Measurements from ENCODE around the gene HCN4.
A peak's percentile ranks its signal among the peaks of the same experiment; 100 is the strongest.

Gene HCN4

GRCh38 chr15:73287019-73287418 lies 81.7 kb downstream of the HCN4 start:
- DNase-seq, result no peak

GRCh38 chr15:73286311-73286710 lies 82.4 kb downstream of the HCN4 start:
- DNase-seq, result no peak

- no peak for DNase-seq
Measured at GRCh38 chr15:73284090-73284716, 84.6 kb downstream of the HCN4 start.

- no peak for DNase-seq
Measured at GRCh38 chr15:73283366-73283962, 85.3 kb downstream of the HCN4 start.

- DNase-seq, result no peak
Measured at GRCh38 chr15:73282567-73283365, 86.0 kb downstream of the HCN4 start.

GRCh38 chr15:73275862-73276261 lies 92.9 kb downstream of the HCN4 start:
- no peak for DNase-seq

- DNase-seq, result peak; percentile 26
Measured at GRCh38 chr15:73273181-73274002, 95.4 kb downstream of the HCN4 start.

GRCh38 chr15:73270366-73271097 lies 98.2 kb downstream of the HCN4 start:
- no peak for DNase-seq
